ENCODE data around the gene DLGAP5.

The DLGAP5 gene

DNA sequence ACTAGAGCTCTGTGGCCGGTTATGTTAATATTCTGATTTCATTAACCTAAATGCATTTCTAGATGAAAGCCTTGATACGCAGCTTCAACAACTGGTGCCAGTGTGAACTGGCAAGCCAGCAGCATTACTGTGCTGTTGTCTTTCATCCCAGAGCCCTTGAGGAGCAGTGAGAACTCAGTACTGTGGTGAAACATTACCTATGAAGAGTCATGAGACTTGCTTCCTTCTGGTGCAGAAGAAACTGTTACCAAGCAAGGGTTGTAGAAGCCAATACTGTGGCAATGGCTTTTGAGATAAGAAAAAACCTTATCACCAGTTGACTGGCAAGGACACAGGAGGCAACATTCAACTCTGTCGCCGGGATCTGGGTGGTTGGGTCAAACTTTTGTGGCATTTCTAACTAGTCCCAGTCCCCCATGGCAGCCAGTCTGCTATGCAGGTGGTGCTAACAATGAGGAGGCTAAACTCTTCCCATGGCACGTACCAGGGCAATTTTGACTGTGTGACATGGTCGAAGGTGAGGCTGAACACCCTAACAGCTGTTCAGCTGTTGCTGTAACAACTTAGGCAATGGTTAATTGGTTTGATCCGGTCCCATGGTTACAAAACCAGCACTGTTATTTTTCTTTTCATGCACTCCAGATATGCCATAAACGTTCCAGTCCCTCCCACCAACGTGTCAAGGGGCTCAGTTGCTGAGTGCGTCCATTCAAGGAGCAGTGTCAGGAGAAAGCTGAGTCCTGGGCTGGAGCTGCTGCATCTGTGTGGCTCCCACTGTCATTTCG, 74.9 kb downstream of the DLGAP5 start:
- DNase-seq (no peak), ATAC-seq (no peak)
- no peaks in the 10 kb centered on the region for H3K27me3 Mint-ChIP-seq
- H3K36me3 Mint-ChIP-seq (ENCODE audit: low read depth) = no peaks in the 10 kb centered on the region
- no peaks in the 10 kb centered on the region for H3K9me3 Mint-ChIP-seq
- peaks cover 2% of the 10 kb centered on the region for H3K4me1 Mint-ChIP-seq
- H3K27ac Mint-ChIP-seq = no peak overlapping the region
- H3K4me3 Mint-ChIP-seq = no peak overlapping the region

DNA sequence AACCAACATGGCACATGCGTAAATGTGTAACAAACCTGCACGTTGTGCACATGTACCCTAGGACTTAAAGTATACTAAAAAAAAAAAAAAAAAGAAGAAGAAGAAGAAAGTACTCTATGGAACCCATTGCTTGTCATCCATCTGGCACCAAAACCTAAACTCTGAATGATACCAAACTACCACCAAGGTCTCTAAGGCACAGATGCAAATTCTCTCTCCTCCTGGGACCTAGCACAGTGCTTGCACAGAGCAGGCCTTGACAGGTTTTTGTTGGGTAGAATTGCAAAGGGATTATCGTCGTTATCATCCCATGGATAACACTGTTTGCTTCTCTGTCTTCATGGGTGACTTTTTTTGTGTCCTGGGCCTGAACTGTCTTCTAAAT, 75.5 kb downstream of the DLGAP5 start:
- H3K9me3 Mint-ChIP-seq = no peaks in the 10 kb centered on the region
- no peaks in the 10 kb centered on the region for H3K36me3 Mint-ChIP-seq (ENCODE audit: low read depth)
- no peak overlapping the region for H3K4me3 Mint-ChIP-seq
- no peak overlapping the region for H3K27ac Mint-ChIP-seq
- H3K27me3 Mint-ChIP-seq = no peaks in the 10 kb centered on the region
- peaks cover 2% of the 10 kb centered on the region for H3K4me1 Mint-ChIP-seq
- DNase-seq (no peak), ATAC-seq (no peak)

GRCh38 chr14:55115460-55115859, 75.9 kb downstream of the DLGAP5 start:
- no peak for ATAC-seq
- H3K27ac Mint-ChIP-seq = no peak overlapping the region

GRCh38 chr14:55114720-55115119, 76.7 kb downstream of the DLGAP5 start:
- H3K9me3 Mint-ChIP-seq = no peaks in the 10 kb centered on the region
- no peak for ATAC-seq
- peaks cover 2% of the 10 kb centered on the region for H3K4me1 Mint-ChIP-seq
- H3K27ac Mint-ChIP-seq = no peak overlapping the region
- no peaks in the 10 kb centered on the region for H3K36me3 Mint-ChIP-seq (ENCODE audit: low read depth)
- no peaks in the 10 kb centered on the region for H3K27me3 Mint-ChIP-seq
- DNase-seq = no peak
- no peak overlapping the region for H3K4me3 Mint-ChIP-seq

More at GRCh38 chr14:55115460-55115859, 75.9 kb downstream of the DLGAP5 start:
- DNase-seq = no peak
- no peaks in the 10 kb centered on the region for H3K27me3 Mint-ChIP-seq
- H3K36me3 Mint-ChIP-seq (ENCODE audit: low read depth) = no peaks in the 10 kb centered on the region
- no peak overlapping the region for H3K4me3 Mint-ChIP-seq
- H3K4me1 Mint-ChIP-seq = peaks cover 2% of the 10 kb centered on the region
- no peaks in the 10 kb centered on the region for H3K9me3 Mint-ChIP-seq

DNA sequence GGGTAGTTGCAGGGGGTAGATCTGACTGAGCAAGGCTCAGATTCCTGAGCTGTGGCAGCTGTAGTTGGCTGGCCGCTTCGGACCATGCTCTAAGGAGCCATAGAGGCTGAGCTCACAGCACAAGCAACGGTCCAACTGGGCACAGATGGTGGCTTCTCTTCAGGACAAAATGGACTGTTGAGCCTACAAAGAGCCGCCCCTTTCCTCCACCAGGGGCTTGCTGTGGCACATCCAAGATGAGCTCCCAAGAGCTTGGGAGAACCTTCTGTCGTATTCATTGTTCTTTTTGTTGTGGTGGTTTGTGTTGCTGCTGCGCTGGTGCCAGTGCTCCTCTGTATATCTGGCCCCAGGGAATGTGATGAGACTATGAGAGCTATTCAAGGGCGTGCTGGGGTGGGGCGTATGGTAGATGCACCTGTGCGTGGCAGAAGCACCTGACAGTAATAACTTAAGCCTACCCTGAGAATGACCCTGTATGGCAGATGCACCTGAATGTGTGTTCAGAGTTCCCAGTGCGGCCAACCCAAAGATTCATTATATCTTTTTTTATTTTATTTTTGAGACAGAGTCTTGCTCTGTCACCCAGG, 80.2 kb downstream of the DLGAP5 start:
- peaks cover 13% of the 10 kb centered on the region for H3K4me1 Mint-ChIP-seq

GRCh38 chr14:55109836-55110235, 81.5 kb downstream of the DLGAP5 start:
- no peak overlapping the region for H3K4me3 Mint-ChIP-seq
- no peaks in the 10 kb centered on the region for H3K9me3 Mint-ChIP-seq
- DNase-seq = no peak
- ATAC-seq = no peak
- no peaks in the 10 kb centered on the region for H3K36me3 Mint-ChIP-seq (ENCODE audit: low read depth)
- H3K4me1 Mint-ChIP-seq = peaks cover 13% of the 10 kb centered on the region
- no peak overlapping the region for H3K27ac Mint-ChIP-seq
- no peaks in the 10 kb centered on the region for H3K27me3 Mint-ChIP-seq

More for the DNA sequence above, 80.2 kb downstream of the DLGAP5 start:
- H3K9me3 Mint-ChIP-seq = no peaks in the 10 kb centered on the region
- no peak overlapping the region for H3K4me3 Mint-ChIP-seq
- DNase-seq (no peak), ATAC-seq (no peak)
- no peaks in the 10 kb centered on the region for H3K36me3 Mint-ChIP-seq (ENCODE audit: low read depth)
- no peaks in the 10 kb centered on the region for H3K27me3 Mint-ChIP-seq
- H3K27ac Mint-ChIP-seq = no peak overlapping the region

DNA sequence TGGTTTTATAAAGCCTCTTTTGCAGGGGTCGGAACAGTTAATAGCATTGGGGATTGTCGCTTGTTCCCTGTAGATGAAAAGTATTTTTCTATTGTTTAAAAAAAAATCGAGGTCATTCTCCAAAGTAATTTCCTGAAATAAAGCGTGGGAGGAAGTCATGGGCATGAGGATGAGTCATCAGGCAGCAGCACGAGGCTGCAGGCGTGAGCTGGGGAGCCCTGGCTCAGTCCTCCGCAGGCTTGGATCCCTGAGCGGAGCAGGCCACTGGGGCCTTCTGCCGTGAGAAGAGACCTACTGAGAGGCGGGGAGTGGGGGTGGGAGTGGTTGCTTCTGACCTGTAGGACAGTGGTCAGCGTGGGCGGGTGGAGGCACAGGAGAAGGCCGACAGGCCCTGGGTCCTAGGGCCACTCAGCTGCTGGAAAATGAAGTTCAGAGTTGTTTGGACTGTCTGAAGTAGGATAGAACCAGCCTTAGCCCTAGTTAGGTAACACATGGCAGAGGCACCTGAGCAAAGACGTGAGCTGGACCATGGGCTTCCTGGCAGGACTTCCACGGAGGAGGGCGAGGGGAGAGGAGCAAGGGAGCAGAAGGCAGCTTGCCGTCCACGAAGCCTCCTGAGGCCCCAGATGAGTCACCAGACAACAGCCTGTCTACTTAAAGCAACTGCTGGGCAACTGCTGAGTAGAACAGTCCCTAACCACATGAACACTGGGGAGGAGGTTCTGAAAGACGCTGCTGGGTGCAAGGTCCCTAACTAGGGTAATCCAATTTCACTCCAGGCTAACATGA, 83.4 kb downstream of the DLGAP5 start:
- no peak overlapping the region for H3K4me3 Mint-ChIP-seq
- peaks cover 4% of the 10 kb centered on the region for H3K36me3 Mint-ChIP-seq (ENCODE audit: low read depth)
- peaks cover 7% of the 10 kb centered on the region for H3K9me3 Mint-ChIP-seq
- H3K27ac Mint-ChIP-seq = no peak overlapping the region
- H3K27me3 Mint-ChIP-seq = no peaks in the 10 kb centered on the region
- ATAC-seq (peak; percentile 87), DNase-seq (peak; percentile 32)
- peaks cover 29% of the 10 kb centered on the region for H3K4me1 Mint-ChIP-seq

GRCh38 chr14:55105991-55106390, 85.4 kb downstream of the DLGAP5 start:
- ATAC-seq (no peak), DNase-seq (no peak)
- H3K36me3 Mint-ChIP-seq (ENCODE audit: low read depth) = peaks cover 4% of the 10 kb centered on the region
- no peaks in the 10 kb centered on the region for H3K27me3 Mint-ChIP-seq
- peaks cover 7% of the 10 kb centered on the region for H3K9me3 Mint-ChIP-seq
- H3K4me3 Mint-ChIP-seq = no peak overlapping the region
- peaks cover 41% of the 10 kb centered on the region for H3K4me1 Mint-ChIP-seq
- no peak overlapping the region for H3K27ac Mint-ChIP-seq

DNA sequence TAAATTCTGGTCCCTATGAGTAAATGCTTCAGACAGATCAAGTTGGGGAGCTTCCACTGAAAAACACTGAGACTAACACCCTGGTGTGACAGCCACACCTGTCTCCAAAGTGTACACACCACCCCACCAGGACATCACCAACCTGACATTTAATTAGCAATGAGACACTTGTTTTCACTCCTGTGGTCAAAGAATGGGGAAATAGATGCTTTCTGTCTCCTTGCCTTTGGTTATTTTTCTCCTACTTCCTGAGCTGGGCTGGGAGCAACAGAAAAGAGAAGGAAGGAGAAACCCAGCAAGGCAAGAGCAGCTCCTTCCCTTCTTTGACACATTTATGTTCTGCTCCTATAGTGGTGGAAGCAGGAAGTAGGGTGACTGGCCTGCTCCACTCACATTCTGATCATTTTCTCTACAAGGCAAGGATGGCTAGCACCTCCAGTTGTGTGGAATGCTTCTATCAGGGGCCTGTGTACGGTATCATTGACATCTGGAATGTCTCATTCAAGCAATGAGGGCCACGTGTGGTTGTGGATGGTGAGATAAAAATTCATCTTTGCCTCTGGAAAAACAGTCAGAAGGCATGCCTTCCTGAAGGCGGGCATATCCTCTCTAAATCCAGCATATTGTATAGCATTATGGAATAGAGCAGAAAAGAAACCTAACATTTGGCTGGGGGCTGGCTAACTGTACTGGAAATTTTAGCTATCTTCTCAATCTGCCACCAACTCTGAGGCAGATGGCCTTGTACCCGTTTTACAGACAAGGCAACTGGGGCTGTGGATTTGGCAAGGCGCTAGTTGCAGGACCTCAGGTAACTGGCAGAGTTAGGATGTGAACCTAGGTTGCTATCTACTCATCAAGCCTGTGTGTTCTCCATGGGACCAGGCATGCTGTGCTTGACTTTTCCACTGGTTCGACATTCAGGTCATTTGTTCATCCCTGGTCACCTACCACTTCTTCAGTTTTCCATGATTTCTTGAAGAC, 87.1 kb downstream of the DLGAP5 start:
- Mint-ChIP-seq H3K36me3 (ENCODE audit: low read depth) (peaks cover 4% of the 10 kb centered on the region), H3K27ac (peak overlapping the region; percentile 92), H3K4me1 (peaks cover 45% of the 10 kb centered on the region), H3K9me3 (peaks cover 7% of the 10 kb centered on the region), H3K4me3 (no peak overlapping the region), H3K27me3 (no peaks in the 10 kb centered on the region)
- ATAC-seq = no peak
- no peak for DNase-seq

- Mint-ChIP-seq H3K36me3 (ENCODE audit: low read depth) (peaks cover 4% of the 10 kb centered on the region), H3K4me3 (peak overlapping the region; percentile 69), H3K4me1 (peaks cover 47% of the 10 kb centered on the region), H3K9me3 (peaks cover 7% of the 10 kb centered on the region), H3K27ac (peak overlapping the region; percentile 92), H3K27me3 (no peaks in the 10 kb centered on the region)
- ATAC-seq (peak; percentile 60), DNase-seq (peak; percentile 47)
Measured at GRCh38 chr14:55103005-55103640, 88.3 kb downstream of the DLGAP5 start.

DNA sequence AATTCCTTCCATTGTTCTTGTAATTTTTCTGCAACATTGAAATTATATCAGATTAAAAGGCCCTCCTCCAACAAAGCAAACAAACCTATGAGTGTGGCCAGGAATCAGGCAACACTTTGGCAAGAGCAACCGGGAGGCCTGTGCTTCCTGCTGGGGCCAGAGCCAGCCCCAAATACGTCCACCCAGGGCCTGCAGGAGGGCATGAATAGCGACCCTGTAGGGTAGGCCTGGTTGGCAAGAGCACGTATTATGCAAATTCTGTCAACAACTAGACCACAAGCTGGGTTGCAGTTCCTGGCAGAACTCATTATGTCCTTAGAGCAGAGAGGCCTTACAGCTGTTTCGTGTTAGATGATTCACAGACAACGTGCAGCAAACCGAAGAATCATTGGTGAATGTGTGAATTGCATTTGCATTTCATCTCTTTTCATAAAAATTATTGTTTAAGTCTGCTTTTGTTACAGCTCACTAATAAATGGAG, 89.2 kb downstream of the DLGAP5 start:
- DNase-seq = peak; percentile 48
- peaks cover 49% of the 10 kb centered on the region for H3K4me1 Mint-ChIP-seq
- peak overlapping the region; percentile 92 for H3K27ac Mint-ChIP-seq
- ATAC-seq = peak; percentile 80
- no peaks in the 10 kb centered on the region for H3K27me3 Mint-ChIP-seq
- peaks cover 4% of the 10 kb centered on the region for H3K36me3 Mint-ChIP-seq (ENCODE audit: low read depth)
- H3K9me3 Mint-ChIP-seq = peaks cover 7% of the 10 kb centered on the region
- H3K4me3 Mint-ChIP-seq = peak overlapping the region; percentile 69

GRCh38 chr14:55101698-55102097, 89.7 kb downstream of the DLGAP5 start:
- Mint-ChIP-seq H3K4me3 (no peak overlapping the region), H3K27me3 (no peaks in the 10 kb centered on the region), H3K9me3 (peaks cover 7% of the 10 kb centered on the region), H3K36me3 (ENCODE audit: low read depth) (peaks cover 4% of the 10 kb centered on the region), H3K27ac (no peak overlapping the region), H3K4me1 (peaks cover 52% of the 10 kb centered on the region)
- ATAC-seq = no peak
- DNase-seq = no peak

DNA sequence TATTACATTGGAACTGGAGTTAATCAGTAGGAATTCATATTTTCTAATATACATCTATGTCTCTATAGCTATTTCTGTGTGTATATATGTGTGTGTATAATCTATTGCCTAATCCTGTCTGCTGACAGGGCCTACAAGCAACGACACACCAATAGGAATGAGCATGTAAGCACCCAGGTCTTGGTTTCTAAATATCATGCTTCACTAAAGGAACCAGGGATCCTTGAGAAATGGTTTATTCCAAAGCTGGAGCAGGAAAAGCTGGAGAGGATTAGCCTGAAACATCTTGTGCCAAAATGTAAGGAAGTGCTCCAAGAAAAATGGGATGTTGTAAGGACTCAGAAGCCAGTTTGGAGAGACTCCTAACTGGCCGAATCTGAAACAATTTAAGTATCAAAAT, 91.6 kb downstream of the DLGAP5 start:
- H3K27ac Mint-ChIP-seq = no peak overlapping the region
- peaks cover 4% of the 10 kb centered on the region for H3K36me3 Mint-ChIP-seq (ENCODE audit: low read depth)
- H3K9me3 Mint-ChIP-seq = peaks cover 7% of the 10 kb centered on the region
- no peak for DNase-seq
- no peaks in the 10 kb centered on the region for H3K27me3 Mint-ChIP-seq
- no peak for ATAC-seq
- H3K4me3 Mint-ChIP-seq = no peak overlapping the region
- peaks cover 52% of the 10 kb centered on the region for H3K4me1 Mint-ChIP-seq
